ENCODE measurements around the gene TANC1. TPM values are rescaled to one million over a fixed set of nuclear protein-coding genes. Genes with fewer than 3 reads are reported as not detected.

TANC1 gene
- total RNA-seq, 1 donor from 2014 or later = not detected

- TF ChIP-seq, protein P1, sequence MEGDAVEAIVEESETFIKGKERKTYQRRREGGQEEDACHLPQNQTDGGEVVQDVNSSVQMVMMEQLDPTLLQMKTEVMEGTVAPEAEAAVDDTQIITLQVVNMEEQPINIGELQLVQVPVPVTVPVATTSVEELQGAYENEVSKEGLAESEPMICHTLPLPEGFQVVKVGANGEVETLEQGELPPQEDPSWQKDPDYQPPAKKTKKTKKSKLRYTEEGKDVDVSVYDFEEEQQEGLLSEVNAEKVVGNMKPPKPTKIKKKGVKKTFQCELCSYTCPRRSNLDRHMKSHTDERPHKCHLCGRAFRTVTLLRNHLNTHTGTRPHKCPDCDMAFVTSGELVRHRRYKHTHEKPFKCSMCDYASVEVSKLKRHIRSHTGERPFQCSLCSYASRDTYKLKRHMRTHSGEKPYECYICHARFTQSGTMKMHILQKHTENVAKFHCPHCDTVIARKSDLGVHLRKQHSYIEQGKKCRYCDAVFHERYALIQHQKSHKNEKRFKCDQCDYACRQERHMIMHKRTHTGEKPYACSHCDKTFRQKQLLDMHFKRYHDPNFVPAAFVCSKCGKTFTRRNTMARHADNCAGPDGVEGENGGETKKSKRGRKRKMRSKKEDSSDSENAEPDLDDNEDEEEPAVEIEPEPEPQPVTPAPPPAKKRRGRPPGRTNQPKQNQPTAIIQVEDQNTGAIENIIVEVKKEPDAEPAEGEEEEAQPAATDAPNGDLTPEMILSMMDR (IDR thresholded peaks at IDR 0.05) = no peak
- no peaks in the 10 kb centered on the region for H3K9me3 Mint-ChIP-seq
- intact Hi-C loops (cut with micrococcal nuclease) = loop anchor here (1.0 to 5.0 kb wide), 6 partner anchors 81 to 1815 kb away; no protein-coding TSS in a partner anchor
- peaks cover 4% of the 10 kb centered on the region for H3K27me3 Mint-ChIP-seq
- CTCF ChIA-PET = interaction anchor here (1.4 to 1.9 kb wide), 2 partner anchors 13 to 216 kb away, joined by 4 to 8 read pairs; no protein-coding TSS in a partner anchor
- no peak overlapping the region for H3K4me3 Mint-ChIP-seq
- DNase-seq (no peak), ATAC-seq (ENCODE audit: low read depth) (no peak)
- peaks cover 3% of the 10 kb centered on the region for H3K4me1 Mint-ChIP-seq
- H3K36me3 Mint-ChIP-seq (ENCODE audit: low read depth) = no peaks in the 10 kb centered on the region
- POLR2A ChIA-PET = no interaction called here
- no peak overlapping the region for H3K27ac Mint-ChIP-seq
These were observed 149.2 kb downstream of the TANC1 start for GRCh38 chr2:159117658-159118057.

- TF ChIP-seq, protein P1 (IDR thresholded peaks at IDR 0.05) = no peak
- ChIA-PET CTCF (interaction anchor here (0.6 to 3.0 kb wide), 16 partner anchors 9 to 218 kb away, joined by 3 to 20 read pairs (median 4); no protein-coding TSS in a partner anchor), POLR2A (no interaction called here)
- Mint-ChIP-seq H3K27ac (no peak overlapping the region), H3K4me3 (no peak overlapping the region), H3K36me3 (ENCODE audit: low read depth) (no peaks in the 10 kb centered on the region), H3K27me3 (no peaks in the 10 kb centered on the region), H3K9me3 (no peaks in the 10 kb centered on the region), H3K4me1 (peaks cover 3% of the 10 kb centered on the region)
- DNase-seq (peak; percentile 31), ATAC-seq (ENCODE audit: low read depth) (peak; percentile 71)
- intact Hi-C loops (cut with micrococcal nuclease) = loop anchor here (1.0 to 5.0 kb wide), 6 partner anchors 82 to 1815 kb away; no protein-coding TSS in a partner anchor
These were observed 149.8 kb downstream of the TANC1 start for GRCh38 chr2:159118115-159118858.

- TF ChIP-seq, protein P1 (IDR thresholded peaks at IDR 0.05) = no peak
- DNase-seq (no peak), ATAC-seq (ENCODE audit: low read depth) (no peak)
- Mint-ChIP-seq H3K27me3 (no peaks in the 10 kb centered on the region), H3K36me3 (ENCODE audit: low read depth) (no peaks in the 10 kb centered on the region), H3K27ac (no peak overlapping the region), H3K4me3 (no peak overlapping the region), H3K9me3 (no peaks in the 10 kb centered on the region), H3K4me1 (peaks cover 3% of the 10 kb centered on the region)
- intact Hi-C loops (cut with micrococcal nuclease) = loop anchor here (1.0 to 5.0 kb wide), 6 partner anchors 83 to 1816 kb away; no protein-coding TSS in a partner anchor
- POLR2A ChIA-PET = no interaction called here
- CTCF ChIA-PET = interaction anchor here (0.6 to 3.0 kb wide), 15 partner anchors 10 to 219 kb away, joined by 3 to 20 read pairs (median 4); no protein-coding TSS in a partner anchor
These were observed 150.5 kb downstream of the TANC1 start for GRCh38 chr2:159118859-159119500.

GRCh38 chr2:159119652-159120257 is 151.3 kb downstream of the TANC1 start:
- Mint-ChIP-seq H3K27ac (no peak overlapping the region), H3K36me3 (ENCODE audit: low read depth) (no peaks in the 10 kb centered on the region), H3K4me1 (peaks cover 9% of the 10 kb centered on the region), H3K27me3 (no peaks in the 10 kb centered on the region), H3K4me3 (no peak overlapping the region), H3K9me3 (no peaks in the 10 kb centered on the region)
- intact Hi-C loops (cut with micrococcal nuclease) = loop anchor here (2.0 to 5.0 kb wide), 2 partner anchors 848 to 1817 kb away; no protein-coding TSS in a partner anchor
- DNase-seq (no peak), ATAC-seq (ENCODE audit: low read depth) (no peak)
- ChIA-PET CTCF (interaction anchor here (1.1 to 3.0 kb wide), 6 partner anchors 13 to 220 kb away, joined by 4 to 20 read pairs (median 5); no protein-coding TSS in a partner anchor), POLR2A (no interaction called here)
- TF ChIP-seq, protein P1 (IDR thresholded peaks at IDR 0.05) = no peak

Measured in activated B cell treated with CpG ODN at 0.5 μM for 24 hours (primary cell).